Stimulated activated CD4-positive, alpha-beta T cell treated with anti-CD3 and anti-CD28 coated beads, Interleukin-2, amount 100 ng/mL, for 48 hours (primary cell): ENCODE results near the gene GUCY2D.

ENCODE experiments used
- DNase-seq, 2 donors: peaks; one replicate each; pipeline ENCODE4 v3.0.0-alpha.2; 2020

The GUCY2D gene

GRCh38 chr17:8068736-8069586 lies 66.5 kb downstream of the GUCY2D start:
- no peak for DNase-seq

GRCh38 chr17:8069587-8069860 lies 67.1 kb downstream of the GUCY2D start:
- DNase-seq: no peak
